Measurements from ENCODE around the gene PLA2G4A.

PLA2G4A gene

DNA sequence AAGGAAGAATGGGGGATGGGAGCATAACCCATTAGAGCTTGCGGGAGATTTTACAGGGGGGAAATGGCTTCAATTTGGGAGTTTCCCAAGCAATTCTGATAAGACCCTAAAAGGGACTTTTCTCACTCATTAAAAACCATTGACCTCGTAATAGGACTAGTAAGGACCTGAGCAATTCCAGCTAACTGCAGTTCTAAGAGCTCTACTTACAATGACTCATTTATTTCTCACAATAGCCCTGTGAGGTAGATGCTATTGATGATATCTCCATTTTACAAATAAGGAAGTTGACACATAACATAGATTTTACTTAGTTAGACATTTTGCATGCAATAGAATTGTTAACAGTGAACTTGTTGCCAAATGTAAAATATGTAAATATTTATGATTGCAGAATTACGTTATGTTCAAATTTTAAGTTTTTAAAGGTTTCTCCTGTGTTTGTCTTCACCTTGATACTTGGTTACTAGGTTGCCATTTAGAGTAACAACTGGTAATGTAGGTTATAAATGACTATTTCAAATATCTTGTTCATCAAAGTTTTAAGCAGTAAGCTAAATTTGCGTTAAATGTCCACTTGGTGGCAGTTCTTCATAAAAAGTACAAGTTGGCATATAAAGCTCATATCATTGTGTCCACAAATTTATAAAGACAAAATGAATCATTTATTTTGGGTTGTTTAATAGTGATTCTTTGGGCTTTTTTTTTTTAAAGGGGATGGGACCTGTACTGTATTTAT is 182.0 kb downstream of the PLA2G4A start:
- DNase-seq (ENCODE audit: low read depth in 2 of 2, low spot score in 1 of 2), result no peak

DNA sequence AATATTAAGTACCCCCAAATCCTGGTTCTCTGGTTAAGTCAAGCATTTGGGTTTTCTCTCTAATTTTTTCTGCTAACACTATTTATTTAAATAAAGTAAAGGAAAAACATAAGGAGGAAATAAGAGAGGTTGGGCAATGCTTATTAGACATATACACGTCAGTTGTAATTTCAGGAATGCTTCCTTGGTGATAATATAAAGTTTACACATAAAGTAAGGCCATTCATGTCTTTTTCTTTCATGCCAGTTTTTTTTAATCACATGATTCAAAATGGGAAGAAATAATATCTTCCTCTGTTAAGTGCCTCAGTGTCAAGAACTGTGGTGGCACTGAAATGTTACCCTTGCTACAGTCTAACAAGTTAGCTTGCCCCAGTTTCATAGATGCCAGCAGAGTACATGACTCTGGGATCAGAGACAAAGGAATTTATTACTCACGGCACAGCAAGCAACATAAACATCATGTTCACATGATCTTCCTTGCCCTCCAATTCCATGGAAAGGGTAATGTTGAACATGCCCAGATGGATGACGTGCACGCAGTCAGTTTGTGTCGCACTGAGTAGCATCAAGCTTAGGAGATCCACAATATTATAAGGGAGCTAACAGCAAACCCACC is 184.9 kb downstream of the PLA2G4A start:
- DNase-seq (ENCODE audit: low read depth in 2 of 2, low spot score in 1 of 2), result no peak

DNA sequence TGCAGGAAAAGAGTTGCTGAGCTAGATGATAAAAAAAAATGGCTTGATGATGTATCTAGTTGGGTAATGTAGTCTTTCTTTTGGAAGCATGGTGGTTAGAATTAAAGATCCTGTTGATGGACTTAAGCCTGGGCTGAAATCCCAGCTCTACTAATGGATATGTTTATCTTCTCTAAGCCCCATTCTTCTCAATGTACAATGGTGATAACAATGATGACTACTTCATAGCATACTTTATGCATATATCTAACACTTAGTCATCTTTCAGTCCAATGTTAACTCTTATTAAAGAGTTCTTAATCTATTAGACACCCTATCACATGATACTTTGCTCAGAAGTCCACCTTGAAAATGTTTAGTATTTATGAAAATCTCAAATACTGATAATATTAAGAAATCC is 189.5 kb downstream of the PLA2G4A start:
- no peak for DNase-seq (ENCODE audit: low read depth in 2 of 2, low spot score in 1 of 2)

DNA sequence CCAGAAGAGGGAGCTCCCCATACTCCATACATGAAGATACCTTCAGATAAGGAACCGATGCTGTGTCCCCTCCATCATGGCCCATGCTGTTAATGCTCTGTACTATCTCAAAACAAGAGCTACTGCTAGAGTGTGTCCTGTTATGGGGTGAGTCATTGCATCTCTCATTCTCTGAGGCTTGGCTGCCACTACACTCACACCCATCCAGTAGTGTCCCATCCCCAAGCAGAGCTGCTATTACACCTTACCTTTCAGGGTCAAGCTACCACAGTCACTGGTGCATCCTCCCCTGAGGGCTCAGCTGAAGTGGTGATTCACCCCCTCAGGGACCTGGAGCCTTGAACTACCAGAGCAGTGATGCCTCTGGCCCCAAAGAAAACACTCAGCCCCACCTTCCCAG is 198.5 kb downstream of the PLA2G4A start:
- DNase-seq (ENCODE audit: low read depth in 2 of 2, low spot score in 1 of 2), result no peak

DNA sequence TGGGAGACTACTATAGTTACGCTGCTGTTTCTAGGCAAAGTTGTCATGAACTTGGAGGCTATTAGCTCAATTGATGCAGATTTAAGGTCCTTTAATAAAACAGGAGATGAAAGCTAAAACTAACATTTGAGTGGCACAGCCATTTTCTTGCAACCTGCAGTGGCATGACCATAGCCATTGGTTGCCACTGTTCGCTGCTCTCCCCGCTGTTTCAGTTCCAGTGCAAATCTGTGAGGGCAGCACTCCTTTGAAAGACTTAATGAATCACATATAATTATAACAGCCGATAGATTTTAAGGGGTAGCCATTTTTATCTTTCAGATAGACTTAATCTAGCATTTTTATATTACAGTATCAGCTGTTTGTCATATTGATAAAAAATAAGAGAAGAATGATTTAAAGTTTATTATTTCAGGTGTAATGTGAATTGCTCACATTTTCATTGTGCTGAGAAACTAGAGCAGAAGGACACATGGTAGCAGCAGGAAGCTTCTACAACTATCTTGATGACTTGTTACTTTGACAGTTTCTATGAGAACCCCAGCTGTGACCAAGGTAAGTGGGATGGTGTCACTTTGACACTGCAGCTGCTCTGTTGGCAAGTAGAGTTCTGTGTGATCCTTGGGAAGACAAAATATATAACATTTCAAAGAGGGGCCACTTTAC is 203.7 kb downstream of the PLA2G4A start:
- no peak for DNase-seq (ENCODE audit: low read depth in 2 of 2, low spot score in 1 of 2)

DNA sequence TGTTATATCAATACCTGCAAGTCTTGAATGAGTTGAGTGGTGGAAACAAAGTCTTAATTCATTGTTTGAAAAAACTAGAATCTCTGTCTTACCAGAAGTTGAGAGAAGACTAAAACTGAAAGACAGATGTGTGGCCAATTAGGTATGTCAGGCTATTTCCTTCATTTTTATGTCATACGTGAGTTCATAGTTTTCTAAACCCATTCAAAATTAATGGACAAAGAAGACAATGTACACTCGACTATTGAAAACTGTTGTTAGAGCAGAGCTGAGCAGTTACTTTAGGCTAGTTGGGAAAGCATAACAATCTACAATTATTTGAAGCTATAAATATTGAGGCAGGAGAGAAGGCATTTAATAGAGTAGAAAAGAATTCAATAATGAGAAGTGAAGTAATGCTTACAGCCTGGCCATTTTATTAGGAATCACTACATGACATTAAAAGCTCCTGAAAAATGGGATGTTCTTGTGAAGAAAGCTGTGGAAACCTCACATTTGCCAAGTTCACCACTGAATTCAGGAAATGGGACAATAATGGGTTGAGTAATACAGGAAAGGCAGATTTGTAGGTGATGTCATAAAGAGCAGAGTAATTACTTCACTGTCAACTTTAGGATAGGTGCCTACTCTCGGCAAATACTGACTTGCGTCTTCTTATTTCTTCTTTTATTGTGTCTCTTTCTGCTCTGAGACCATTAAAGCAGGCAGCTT is 204.4 kb downstream of the PLA2G4A start:
- no peak for DNase-seq (ENCODE audit: low read depth in 2 of 2, low spot score in 1 of 2)

DNA sequence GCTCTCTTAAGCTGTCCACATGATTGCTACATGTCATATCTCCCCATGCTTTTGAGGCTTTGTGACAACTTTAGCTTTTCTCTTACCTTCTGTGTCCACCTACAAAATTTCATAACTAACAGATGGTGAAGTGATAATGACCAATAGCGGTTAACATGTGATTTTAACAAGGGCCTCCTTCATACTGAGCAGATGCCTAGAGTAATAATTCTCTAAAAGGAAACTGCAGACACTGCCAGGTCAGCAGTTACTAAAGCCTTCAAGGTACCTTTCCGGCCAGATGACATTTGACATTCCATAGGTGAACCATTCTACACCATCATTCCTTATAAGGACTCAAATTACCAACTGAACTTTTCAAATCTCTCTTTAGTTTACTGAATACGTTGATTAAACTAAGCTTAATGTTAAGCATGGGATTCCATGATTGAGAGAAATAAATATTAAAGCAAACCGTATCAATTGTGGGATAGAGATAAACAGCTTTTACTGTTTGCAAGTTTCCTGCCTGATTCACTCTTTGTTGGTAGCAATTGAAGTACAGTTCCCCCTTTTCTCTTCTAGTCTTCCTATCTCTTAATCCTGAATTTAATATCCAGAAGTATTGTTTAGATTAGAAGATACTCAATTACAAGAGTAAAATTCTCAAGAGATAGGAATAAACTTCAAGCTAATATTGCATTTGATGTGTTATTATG is 205.1 kb downstream of the PLA2G4A start:
- DNase-seq (ENCODE audit: low read depth in 2 of 2, low spot score in 1 of 2), result no peak

DNA sequence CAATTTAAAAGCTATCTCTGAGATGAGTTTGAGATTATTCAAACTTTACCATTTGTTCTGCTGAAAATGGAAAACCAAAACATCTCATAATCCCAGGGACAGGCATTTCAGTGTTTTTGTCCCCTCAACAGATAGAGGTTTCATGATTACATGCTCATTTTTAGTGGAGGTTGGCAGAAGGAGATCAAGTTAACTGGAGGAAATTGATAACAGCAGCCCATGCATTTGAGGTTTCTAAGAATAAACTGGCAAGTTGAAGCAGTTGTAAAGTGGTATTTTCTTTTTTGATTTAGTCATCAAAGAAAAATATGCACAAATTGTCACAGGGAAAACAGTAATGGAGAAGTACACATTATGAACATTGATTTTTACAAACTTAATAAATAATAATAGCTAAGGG is 205.8 kb downstream of the PLA2G4A start:
- DNase-seq (ENCODE audit: low read depth in 2 of 2, low spot score in 1 of 2), result no peak

DNA sequence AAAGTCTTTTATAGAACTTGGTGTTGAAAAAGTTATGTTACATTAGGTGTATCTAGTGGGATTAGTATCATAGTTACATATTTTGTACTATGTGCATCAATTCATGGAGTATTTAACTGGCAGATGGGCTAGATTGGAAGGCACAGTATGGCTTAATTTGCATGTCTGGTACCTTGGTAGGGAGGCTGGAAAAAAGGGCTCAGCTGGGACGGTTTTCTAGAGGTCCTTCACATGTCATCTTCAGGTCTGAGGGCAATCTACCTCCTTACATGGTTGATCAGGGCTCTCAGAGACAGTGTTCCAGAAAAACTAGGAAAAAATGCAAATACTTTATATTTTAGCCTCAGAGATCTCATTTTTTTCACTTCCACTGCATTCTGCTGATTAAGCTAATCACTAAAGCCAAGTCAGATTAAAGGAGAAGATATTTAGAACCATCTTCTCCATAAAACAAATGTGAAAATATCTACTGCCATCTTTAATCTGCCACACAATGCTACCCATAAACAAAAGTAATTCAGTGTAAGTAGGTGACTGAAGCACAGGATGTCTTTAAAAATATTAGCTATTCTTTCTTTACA is 209.3 kb downstream of the PLA2G4A start:
- DNase-seq (ENCODE audit: low read depth in 2 of 2, low spot score in 1 of 2), result no peak

Measured in stimulated activated CD8-positive, alpha-beta memory T cell treated with anti-CD3 and anti-CD28 coated beads, Interleukin-4, amount 100 ng/mL, for 1 hour (primary cell).